Ishikawa (cell line): ENCODE measurements around the gene CPNE2.

Experiments
- CEBPB ChIP-seq: IDR thresholded peaks from 2 replicates; pipeline ENCODE4 v1.6.1; 2012
- CREB1 ChIP-seq: IDR thresholded peaks from 2 replicates; pipeline ENCODE4 v1.6.1; 2012; ENCODE audit warnings: low read depth
- EGR1 ChIP-seq: IDR thresholded peaks from 2 replicates; pipeline ENCODE4 v1.6.1; 2012
- EP300 ChIP-seq: IDR thresholded peaks from 2 replicates; pipeline ENCODE4 v1.6.1; 2012; ENCODE audit warnings: borderline replicate concordance
- FOXM1 ChIP-seq: IDR thresholded peaks from 2 replicates; pipeline ENCODE4 v1.6.1; 2012; ENCODE audit warnings: low read depth, borderline replicate concordance
- MAX ChIP-seq: IDR thresholded peaks from 2 replicates; pipeline ENCODE4 v1.6.1; 2012
- RAD21 ChIP-seq: IDR thresholded peaks from 2 replicates; pipeline ENCODE4 v1.6.1; 2012; ENCODE audit warnings: low read depth
- REST ChIP-seq: IDR thresholded peaks from 2 replicates; pipeline ENCODE4 v1.6.1; 2012; ENCODE audit warnings: low read depth, mild to moderate bottlenecking
- TAF1 ChIP-seq: IDR thresholded peaks from 2 replicates; pipeline ENCODE4 v1.6.1; 2012; ENCODE audit warnings: low read depth, mild to moderate bottlenecking
- YY1 ChIP-seq: IDR thresholded peaks from 2 replicates; pipeline ENCODE4 v1.6.1; 2012; ENCODE audit warnings: low read depth

DNA sequence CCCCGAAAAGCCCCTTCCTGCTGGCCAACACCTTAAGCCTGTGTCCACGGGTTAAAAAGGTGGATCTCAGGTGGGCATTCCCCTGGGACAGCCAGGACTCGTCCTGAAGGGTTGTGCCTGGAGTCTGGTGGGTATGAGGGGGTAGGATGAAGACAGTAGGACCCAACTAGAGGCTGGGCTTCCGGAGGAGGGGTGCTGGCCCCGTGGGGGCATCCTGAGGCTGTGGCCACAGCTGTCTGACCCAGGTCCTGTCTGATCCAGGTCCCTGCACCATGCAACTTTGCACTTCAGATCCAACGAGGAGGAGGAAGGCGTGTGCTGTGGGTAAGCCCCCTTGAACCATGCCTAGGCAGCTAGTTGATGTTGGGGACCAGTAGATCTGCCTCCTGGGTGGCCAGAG lies 37.6 kb upstream of the CPNE2 start:
- TF ChIP-seq EP300, result no peak
- no peak for TF ChIP-seq REST
- TF ChIP-seq MAX, result no peak
- no peak for TF ChIP-seq CEBPB
- no peak for TF ChIP-seq TAF1
- TF ChIP-seq RAD21, result no peak
- no peak for TF ChIP-seq FOXM1
- no peak for TF ChIP-seq YY1
- TF ChIP-seq CREB1, result no peak
- TF ChIP-seq EGR1, result no peak
